Liver (tissue), 3 donors: ENCODE measurements around the gene PPFIA4.

Experiments
- ATF3 ChIP-seq: IDR thresholded peaks from 2 replicates; pipeline ENCODE4 v1.6.1; 2016; ENCODE audit warnings: antibody characterized with exemption
- CTCF ChIP-seq: fragments of 150-350 bp; IDR thresholded peaks from 2 replicates; pipeline ENCODE4 v1.5.1; 2017; ENCODE audit warnings: improper control_type of control experiment, low read depth, low read length; ENCODE audit not compliant: missing input control
- EGR1 ChIP-seq, 2 donors: IDR thresholded peaks; 2 replicates each; pipeline ENCODE4 v1.6.1; 2016 to 2018; ENCODE audit warnings: antibody characterized with exemption in 2 of 2, low read depth in 2 of 2
- FOXA1 ChIP-seq: IDR thresholded peaks from 2 replicates; pipeline ENCODE4 v1.6.1; 2016; ENCODE audit warnings: antibody characterized with exemption
- FOXA2 ChIP-seq: IDR thresholded peaks from 2 replicates; pipeline ENCODE4 v1.6.1; 2016; ENCODE audit warnings: antibody characterized with exemption
- GABPA ChIP-seq, 2 donors: IDR thresholded peaks in 1 of 2; conservative IDR thresholded peaks in 1 of 2; 2 replicates each; pipeline ENCODE4 v1.6.1; 2016; ENCODE audit warnings: antibody characterized with exemption in 2 of 2, mild to moderate bottlenecking in 1 of 2, moderate library complexity in 1 of 2
- RAD21 ChIP-seq, 2 donors: IDR thresholded peaks; 2 replicates each; pipeline ENCODE4 v1.6.1; 2016; ENCODE audit warnings: antibody characterized with exemption in 2 of 2, mild to moderate bottlenecking in 2 of 2
- REST ChIP-seq: IDR thresholded peaks from 2 replicates; pipeline ENCODE4 v1.6.1; 2016; ENCODE audit warnings: antibody characterized with exemption, mild to moderate bottlenecking
- SP1 ChIP-seq: IDR thresholded peaks from 2 replicates; pipeline ENCODE4 v1.6.1; 2018; ENCODE audit warnings: antibody characterized with exemption, mild to moderate bottlenecking
- TAF1 ChIP-seq: conservative IDR thresholded peaks from 2 replicates; pipeline ENCODE4 v1.6.1; 2016; ENCODE audit warnings: antibody characterized with exemption, mild to moderate bottlenecking
- donor health status: healthy.
- donor health status: healthy.

- TF ChIP-seq RAD21 (IDR thresholded peaks at IDR 0.05) = no peak
- no peak for TF ChIP-seq GABPA (IDR thresholded peaks at IDR 0.05 in 1 of 2, conservative IDR thresholded peaks at IDR 0.05 in 1 of 2)
- TF ChIP-seq FOXA2 = no peak
- TF ChIP-seq REST = no peak
- no peak for TF ChIP-seq CTCF
- no peak for TF ChIP-seq SP1
- no peak for TF ChIP-seq FOXA1
- TF ChIP-seq EGR1 (IDR thresholded peaks at IDR 0.05; ENCODE audit: low read depth in 2 of 2) = no peak
- TF ChIP-seq ATF3 = no peak
- TF ChIP-seq TAF1 = no peak
Observed at GRCh38 chr1:203037509-203038190, 11.4 kb downstream of the PPFIA4 start.
